ENCODE results near the gene PLOD2. TPM values are rescaled to one million over a fixed set of nuclear protein-coding genes. Genes with fewer than 3 reads are reported as not detected.

The PLOD2 gene
- total RNA-seq, 1 experiment from 2014 or later = 158 TPM

- no peak for DNase-seq (ENCODE audit: low read depth, low spot score)
- BruUV-seq (replicated peaks) = no TSS peak
- intact Hi-C loops (cut with micrococcal nuclease; ENCODE audit: unreplicated experiment) (no loop called here), in situ Hi-C loops (cut with HindIII; ENCODE audit: low pct_unique_long_range_greater_than_20kb, low sequenced_read_pairs) (no loop called here)
- H3K9me3 ChIP-seq (ENCODE audit: control insufficient read depth, insufficient read depth, low read depth, low read length) = no peaks in the 10 kb centered on the region
- H3K4me1 ChIP-seq (ENCODE audit: control insufficient read depth, insufficient read depth, low read length) = 0 out of 2 replicates have a peak, but pooled peaks cover 4% of the 10 kb centered on the region
- no peaks in the 10 kb centered on the region for H3K36me3 ChIP-seq (ENCODE audit: control insufficient read depth, insufficient read depth, low read length)
- no peaks in the 10 kb centered on the region for H3K27me3 ChIP-seq (ENCODE audit: control insufficient read depth, insufficient read depth, low read length)
- CTCF ChIA-PET = no interaction called here
- ATAC-seq = no peak
- no peak overlapping the region for H3K27ac ChIP-seq (ENCODE audit: low read length)
- TF ChIP-seq, protein P1, sequence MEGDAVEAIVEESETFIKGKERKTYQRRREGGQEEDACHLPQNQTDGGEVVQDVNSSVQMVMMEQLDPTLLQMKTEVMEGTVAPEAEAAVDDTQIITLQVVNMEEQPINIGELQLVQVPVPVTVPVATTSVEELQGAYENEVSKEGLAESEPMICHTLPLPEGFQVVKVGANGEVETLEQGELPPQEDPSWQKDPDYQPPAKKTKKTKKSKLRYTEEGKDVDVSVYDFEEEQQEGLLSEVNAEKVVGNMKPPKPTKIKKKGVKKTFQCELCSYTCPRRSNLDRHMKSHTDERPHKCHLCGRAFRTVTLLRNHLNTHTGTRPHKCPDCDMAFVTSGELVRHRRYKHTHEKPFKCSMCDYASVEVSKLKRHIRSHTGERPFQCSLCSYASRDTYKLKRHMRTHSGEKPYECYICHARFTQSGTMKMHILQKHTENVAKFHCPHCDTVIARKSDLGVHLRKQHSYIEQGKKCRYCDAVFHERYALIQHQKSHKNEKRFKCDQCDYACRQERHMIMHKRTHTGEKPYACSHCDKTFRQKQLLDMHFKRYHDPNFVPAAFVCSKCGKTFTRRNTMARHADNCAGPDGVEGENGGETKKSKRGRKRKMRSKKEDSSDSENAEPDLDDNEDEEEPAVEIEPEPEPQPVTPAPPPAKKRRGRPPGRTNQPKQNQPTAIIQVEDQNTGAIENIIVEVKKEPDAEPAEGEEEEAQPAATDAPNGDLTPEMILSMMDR (IDR thresholded peaks at IDR 0.05) = no peak
- TF ChIP-seq POLR2AphosphoS5 (IDR thresholded peaks at IDR 0.05; ENCODE audit: low read depth, low read length) (no peak), TCF7L2 (IDR thresholded peaks at IDR 0.05; ENCODE audit: low read depth, low read length) (no peak), REST (IDR thresholded peaks at IDR 0.05; ENCODE audit: insufficient read depth in 1 of 2, low read depth in 2 of 2, low read length in 1 of 2) (no peak), SIN3A (IDR thresholded peaks at IDR 0.05; ENCODE audit: borderline replicate concordance, insufficient read depth, low read depth, low read length) (no peak)
- POLR2A ChIA-PET = no interaction called here
- H3K4me3 ChIP-seq (ENCODE audit: low read depth in 2 of 2, low read length in 2 of 2) = no peak overlapping the region
Measured at GRCh38 chr3:146199762-146200161, 38.8 kb upstream of the PLOD2 start.

DNA sequence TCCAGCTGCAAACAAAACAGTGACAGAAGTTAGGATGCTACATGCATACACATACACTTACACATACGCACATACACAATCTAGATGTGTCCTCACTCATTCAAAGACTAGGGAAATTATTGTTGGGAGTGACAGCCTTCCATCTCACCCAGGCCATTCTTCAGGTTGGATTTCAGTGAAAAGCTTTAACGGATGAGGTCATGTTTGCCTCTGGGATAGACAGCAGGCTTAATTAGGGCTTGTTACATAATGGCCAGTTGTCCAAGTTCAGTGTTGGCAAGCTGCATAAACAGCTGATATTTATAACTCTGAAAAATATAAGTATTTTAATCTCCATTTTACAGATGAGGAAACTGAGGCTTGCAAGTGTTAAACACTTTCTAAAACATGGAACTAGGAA lies 35.8 kb upstream of the PLOD2 start:
- ChIA-PET POLR2A (no interaction called here), CTCF (no interaction called here)
- 0 out of 2 replicates have a peak, but pooled peaks cover 4% of the 10 kb centered on the region for H3K4me1 ChIP-seq (ENCODE audit: control insufficient read depth, insufficient read depth, low read length)
- no peaks in the 10 kb centered on the region for H3K36me3 ChIP-seq (ENCODE audit: control insufficient read depth, insufficient read depth, low read length)
- no peak for ATAC-seq
- H3K9me3 ChIP-seq (ENCODE audit: control insufficient read depth, insufficient read depth, low read depth, low read length) = no peaks in the 10 kb centered on the region
- H3K27ac ChIP-seq (ENCODE audit: low read length) = no peak overlapping the region
- no peak overlapping the region for H3K4me3 ChIP-seq (ENCODE audit: low read depth in 2 of 2, low read length in 2 of 2)
- DNase-seq (ENCODE audit: low read depth, low spot score) = no peak
- no peak for TF ChIP-seq SIN3A (IDR thresholded peaks at IDR 0.05; ENCODE audit: borderline replicate concordance, insufficient read depth, low read depth, low read length)
- TF ChIP-seq, protein P1 (IDR thresholded peaks at IDR 0.05) = no peak
- no peak for TF ChIP-seq POLR2AphosphoS5 (IDR thresholded peaks at IDR 0.05; ENCODE audit: low read depth, low read length)
- no peak for TF ChIP-seq REST (IDR thresholded peaks at IDR 0.05; ENCODE audit: insufficient read depth in 1 of 2, low read depth in 2 of 2, low read length in 1 of 2)
- TF ChIP-seq TCF7L2 (IDR thresholded peaks at IDR 0.05; ENCODE audit: low read depth, low read length) = no peak
- in situ Hi-C loops (cut with HindIII; ENCODE audit: low pct_unique_long_range_greater_than_20kb, low sequenced_read_pairs) = no loop called here
- BruUV-seq (replicated peaks) = no TSS peak
- intact Hi-C loops (cut with micrococcal nuclease; ENCODE audit: unreplicated experiment) = no loop called here
- H3K27me3 ChIP-seq (ENCODE audit: control insufficient read depth, insufficient read depth, low read length) = no peaks in the 10 kb centered on the region

All from Panc1 (cell line).